Transverse colon (tissue), 4 donors: Measurements from ENCODE around the gene VAV2. TPM values are rescaled to one million over a fixed set of nuclear protein-coding genes. Genes with fewer than 3 reads are reported as not detected.

Experiments used
- DNase-seq: peaks from one replicate; pipeline ENCODE4 v3.0.0-alpha.2; 2019
- H3K27ac ChIP-seq, 4 donors: fragments of 200-600 bp; sonication (generic); 2 replicates each; pipeline ENCODE4 v1.5.1; 2016 to 2018; ENCODE audit warnings: inconsistent platforms in 4 of 4
- H3K27me3 ChIP-seq: fragments of 200-600 bp; sonication (generic); 2 replicates; pipeline ENCODE4 v1.5.1; 2017; ENCODE audit warnings: inconsistent platforms
- H3K36me3 ChIP-seq, 4 donors: fragments of 200-600 bp; sonication (generic); 2 replicates each; pipeline ENCODE4 v1.5.1; 2017 to 2019; ENCODE audit warnings: inconsistent platforms in 4 of 4
- H3K4me1 ChIP-seq, 4 donors: fragments of 200-600 bp; sonication (generic); 2 replicates each; pipeline ENCODE4 v1.5.1; 2017 to 2020; ENCODE audit warnings: inconsistent platforms in 4 of 4
- H3K4me3 ChIP-seq, 4 donors: fragments of 200-600 bp; sonication (generic); 1 replicate in 1 of 4; 2 replicates in 3 of 4; pipeline versions ENCODE4 v1.5.1 to v1.6.1; 2017 to 2019; ENCODE audit warnings: inconsistent platforms in 4 of 4
- H3K9me3 ChIP-seq, 2 donors: fragments of 200-600 bp; sonication (generic); 2 replicates each; pipeline ENCODE4 v1.5.1; 2017 to 2019; ENCODE audit warnings: inconsistent platforms in 2 of 2
- CTCF ChIP-seq, 5 experiments: fragments of 200-600 bp in 3 of 5; fragments of 450-650 bp in 2 of 5; sonication (generic) in 3 of 5; IDR thresholded peaks; 1 replicate in 2 of 5; 2 replicates in 3 of 5; pipeline ENCODE4 v1.5.1; 2016 to 2017; ENCODE audit warnings: antibody characterized with exemption in 5 of 5, inconsistent platforms in 3 of 5, mild to moderate bottlenecking in 2 of 5, moderate library complexity in 1 of 5
- EP300 ChIP-seq: sonication (generic); formaldehyde crosslinking; IDR thresholded peaks from one replicate; pipeline ENCODE4 v1.6.1; 2017; ENCODE audit warnings: antibody characterized with exemption, low read depth
- POLR2A ChIP-seq: fragments of 450-650 bp; IDR thresholded peaks from one replicate; pipeline ENCODE4 v1.6.1; 2016; ENCODE audit warnings: antibody characterized with exemption, mild to moderate bottlenecking, moderate library complexity
- POLR2AphosphoS5 ChIP-seq, 3 donors: sonication (generic); formaldehyde crosslinking; IDR thresholded peaks; one replicate each; pipeline ENCODE4 v1.6.1; 2016; ENCODE audit warnings: antibody characterized with exemption in 3 of 3
- WGBS, 2 donors: methylation state at CpG; one replicate each; pipeline ENCODE4 v1.1.5; 2018; ENCODE audit warnings: low coverage in 1 of 2; 5-methylcytosine and 5-hydroxymethylcytosine counted together
- in situ Hi-C, 4 donors: fragments of 200-750 bp; cut with MboI; loops; one replicate each; pipeline versions ENCODE4 v1.15.0 to v1.15.1; 2017; ENCODE audit warnings: low sequenced_read_pairs in 3 of 4, low pct_ligation_motif_present in 1 of 4, low pct_unique_long_range_greater_than_20kb in 1 of 4
- intact Hi-C: fragments of 100-400 bp; cut with DNase I; formaldehyde crosslinking; loops from one replicate; pipeline ENCODE4 v1.15.1; 2023; ENCODE audit warnings: low total_unique reads
- total RNA-seq, 4 donors: library from RNA; depleted of rRNA; stranded (reverse); fragments of >200 nt; gene quantifications; one replicate each; pipeline ENCODE4 v1.1.0, GENCODE V29; 2016

Gene VAV2
- total RNA-seq, 4 donors from 2014 or later = 8.2 to 52.4 (median 24.5) TPM

DNA sequence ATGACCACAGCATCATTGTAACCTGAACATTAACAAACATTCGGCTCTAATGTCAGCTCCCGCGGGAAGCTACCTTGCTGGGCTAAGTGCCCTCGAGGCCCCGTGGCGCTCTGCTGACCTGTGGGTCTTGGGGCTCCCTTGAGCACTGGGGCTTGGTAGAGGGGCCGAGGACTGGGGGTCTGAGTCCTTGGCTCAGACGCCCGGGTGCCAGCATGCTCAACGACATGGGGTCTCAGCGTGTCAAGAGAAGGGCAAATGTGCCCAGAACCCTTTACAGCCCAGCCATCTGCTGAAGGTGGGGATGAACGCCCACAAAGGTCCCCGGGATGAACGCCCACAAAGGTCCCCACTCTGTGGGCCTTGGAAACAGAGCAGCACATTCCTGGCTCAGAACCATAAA is 214.3 kb downstream of the VAV2 start:
- intact Hi-C loops (no loop called here), in situ Hi-C loops (loop anchor here in 2 of 4 donors (25.0 kb wide), 1 partner anchor 334 kb away; no protein-coding TSS in a partner anchor)
- no peaks in the 10 kb centered on the region for H3K9me3 ChIP-seq
- no peak overlapping the region for H3K4me3 ChIP-seq
- no peaks in the 10 kb centered on the region for H3K4me1 ChIP-seq
- peaks cover 0 to 14% (median 0%) of the 10 kb centered on the region in 4 donors for H3K36me3 ChIP-seq
- no peak for DNase-seq
- H3K27me3 ChIP-seq = no peaks in the 10 kb centered on the region
- H3K27ac ChIP-seq = no peak overlapping the region
- TF ChIP-seq EP300 (no peak), POLR2A (no peak), CTCF (IDR thresholded peaks at IDR 0.05) (no peak), POLR2AphosphoS5 (IDR thresholded peaks at IDR 0.05) (no peak)
- WGBS, 2 donors = 89% methylated on average over 14 of the region's 14 CpGs; no CpG with 5 or more reads in 1 of the 2 donors

DNA sequence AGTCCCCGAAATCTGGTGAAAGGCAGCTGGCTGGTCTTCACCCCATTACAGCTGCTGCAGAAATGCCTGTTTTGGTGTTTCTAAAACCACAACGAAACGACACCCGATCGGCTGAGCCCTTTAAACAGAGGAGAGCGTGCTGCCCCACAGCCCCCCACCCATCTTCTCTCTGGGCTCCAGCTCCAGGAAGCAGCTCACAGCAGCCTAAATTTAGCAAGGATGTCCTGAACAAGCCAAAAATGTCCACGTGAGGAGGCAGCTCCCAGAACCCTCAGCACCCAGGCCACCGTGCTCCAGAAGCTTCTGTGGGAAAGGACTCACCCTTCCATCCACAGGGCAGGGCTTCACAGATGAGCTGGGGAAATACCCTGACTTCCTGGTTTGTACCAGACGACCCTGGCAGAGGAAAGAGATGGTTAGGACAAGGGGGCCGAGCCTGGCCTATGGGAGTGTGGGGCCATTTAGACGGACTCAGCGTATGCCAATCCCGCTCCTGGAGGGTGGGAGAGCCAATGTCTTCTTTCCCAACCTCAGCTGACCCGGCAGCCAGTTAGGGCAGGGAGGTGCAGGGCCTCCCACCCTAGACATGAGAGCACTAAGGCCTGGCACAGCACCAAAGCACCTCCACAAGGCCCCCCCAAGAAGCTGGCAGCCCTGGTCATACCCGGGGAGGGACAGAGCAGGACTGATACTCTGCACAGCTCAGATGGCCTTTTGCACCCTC is 214.9 kb downstream of the VAV2 start:
- intact Hi-C loops (no loop called here), in situ Hi-C loops (loop anchor here in 2 of 4 donors (25.0 kb wide), 1 partner anchor 335 kb away; no protein-coding TSS in a partner anchor)
- Histone ChIP-seq H3K4me3 (no peak overlapping the region), H3K27ac (no peak overlapping the region), H3K4me1 (no peaks in the 10 kb centered on the region), H3K36me3 (peaks cover 0 to 14% (median 0%) of the 10 kb centered on the region in 4 donors), H3K27me3 (no peaks in the 10 kb centered on the region), H3K9me3 (no peaks in the 10 kb centered on the region)
- no peak for DNase-seq
- TF ChIP-seq POLR2AphosphoS5 (IDR thresholded peaks at IDR 0.05) (no peak), POLR2A (no peak), EP300 (no peak), CTCF (IDR thresholded peaks at IDR 0.05) (no peak)
- WGBS, 2 donors = 84% methylated on average over 15 of the region's 15 CpGs; no CpG with 5 or more reads in 1 of the 2 donors

DNA sequence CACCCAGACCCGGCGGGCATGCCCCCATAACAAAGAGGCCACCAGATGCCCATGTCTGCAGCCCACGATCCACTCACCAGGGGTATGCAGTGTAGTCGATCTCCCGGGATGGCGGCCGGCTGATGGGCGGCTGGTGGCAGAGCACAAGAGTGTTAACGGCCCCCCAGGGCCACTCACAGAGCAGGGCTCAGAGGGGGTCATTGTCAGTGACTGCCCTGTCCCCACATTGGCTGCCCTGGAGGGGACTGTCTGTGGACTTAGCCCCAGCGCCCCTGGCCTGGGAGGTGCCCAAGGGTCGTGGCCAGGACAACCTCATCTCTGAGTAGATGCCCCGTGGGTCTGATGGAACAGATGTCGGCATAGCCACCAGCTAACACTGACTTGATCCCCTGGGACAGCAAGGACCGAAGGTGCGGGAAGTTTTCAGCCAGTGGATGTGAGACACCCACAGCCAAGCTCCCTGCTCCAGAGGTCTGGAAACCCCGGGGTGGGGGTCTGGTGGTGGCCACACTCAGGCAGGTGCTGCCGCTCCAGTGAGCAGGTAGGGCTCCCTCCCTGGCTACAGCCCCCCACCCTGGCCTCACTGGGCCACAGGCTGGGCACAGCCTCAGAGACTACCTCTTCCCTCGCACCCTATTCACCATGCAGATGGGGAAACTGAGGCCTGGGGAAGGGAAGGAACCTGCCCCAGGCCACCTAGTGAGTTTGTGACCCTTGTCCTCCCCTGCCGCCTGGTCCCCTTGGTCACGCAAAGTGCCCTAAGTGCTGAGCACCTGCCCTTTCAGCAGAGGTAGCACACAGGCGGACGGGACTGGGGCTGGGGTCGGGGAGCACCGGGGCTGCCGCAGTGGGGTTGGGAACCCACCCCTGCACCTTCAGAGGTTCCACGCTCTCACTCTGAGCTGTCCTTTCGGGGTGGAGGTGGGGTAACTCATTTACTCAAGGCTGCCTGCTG is 215.9 kb downstream of the VAV2 start:
- Histone ChIP-seq H3K4me3 (no peak overlapping the region), H3K4me1 (no peaks in the 10 kb centered on the region), H3K27me3 (no peaks in the 10 kb centered on the region), H3K27ac (no peak overlapping the region), H3K9me3 (no peaks in the 10 kb centered on the region), H3K36me3 (peaks cover 0 to 14% (median 0%) of the 10 kb centered on the region in 4 donors)
- in situ Hi-C loops (loop anchor here in 2 of 4 donors (25.0 kb wide), 1 partner anchor 336 kb away; no protein-coding TSS in a partner anchor), intact Hi-C loops (no loop called here)
- no peak for DNase-seq
- no peak for TF ChIP-seq POLR2A
- no peak for TF ChIP-seq EP300
- TF ChIP-seq POLR2AphosphoS5 (IDR thresholded peaks at IDR 0.05) = no peak
- no peak for TF ChIP-seq CTCF (IDR thresholded peaks at IDR 0.05)
- WGBS, 2 donors = 94 to 100% methylated on average over 2 to 25 of the region's 27 CpGs

- H3K27me3 ChIP-seq = no peaks in the 10 kb centered on the region
- no peak overlapping the region for H3K27ac ChIP-seq
- peaks cover 0 to 14% (median 0%) of the 10 kb centered on the region in 4 donors for H3K36me3 ChIP-seq
- TF ChIP-seq CTCF (IDR thresholded peaks at IDR 0.05) (no peak), POLR2AphosphoS5 (IDR thresholded peaks at IDR 0.05) (no peak), EP300 (no peak), POLR2A (no peak)
- in situ Hi-C loops = loop anchor here in 2 of 4 donors (25.0 kb wide), 1 partner anchor 337 kb away; no protein-coding TSS in a partner anchor
- H3K4me3 ChIP-seq = no peak overlapping the region
- no peak for DNase-seq
- no peaks in the 10 kb centered on the region for H3K9me3 ChIP-seq
- WGBS, 2 donors = 70 to 93% methylated on average over 1 to 2 of the region's 2 CpGs
- intact Hi-C loops = no loop called here
- no peaks in the 10 kb centered on the region for H3K4me1 ChIP-seq
These were observed 216.8 kb downstream of the VAV2 start for GRCh38 chr9:133775291-133775690.
